Fibroblast of peridontal ligament (primary cell): ENCODE results near the gene NPBWR2.

Experiments
- DNase-seq: peaks from one replicate; pipeline ENCODE4 v3.0.0-alpha.2; 2010; ENCODE audit errors: extremely low read depth

NPBWR2 gene

GRCh38 chr20:64072498-64073063, 34.8 kb downstream of the NPBWR2 start:
- DNase-seq = no peak

- no peak for DNase-seq
Observed at GRCh38 chr20:64071341-64072332, 35.7 kb downstream of the NPBWR2 start.

DNA sequence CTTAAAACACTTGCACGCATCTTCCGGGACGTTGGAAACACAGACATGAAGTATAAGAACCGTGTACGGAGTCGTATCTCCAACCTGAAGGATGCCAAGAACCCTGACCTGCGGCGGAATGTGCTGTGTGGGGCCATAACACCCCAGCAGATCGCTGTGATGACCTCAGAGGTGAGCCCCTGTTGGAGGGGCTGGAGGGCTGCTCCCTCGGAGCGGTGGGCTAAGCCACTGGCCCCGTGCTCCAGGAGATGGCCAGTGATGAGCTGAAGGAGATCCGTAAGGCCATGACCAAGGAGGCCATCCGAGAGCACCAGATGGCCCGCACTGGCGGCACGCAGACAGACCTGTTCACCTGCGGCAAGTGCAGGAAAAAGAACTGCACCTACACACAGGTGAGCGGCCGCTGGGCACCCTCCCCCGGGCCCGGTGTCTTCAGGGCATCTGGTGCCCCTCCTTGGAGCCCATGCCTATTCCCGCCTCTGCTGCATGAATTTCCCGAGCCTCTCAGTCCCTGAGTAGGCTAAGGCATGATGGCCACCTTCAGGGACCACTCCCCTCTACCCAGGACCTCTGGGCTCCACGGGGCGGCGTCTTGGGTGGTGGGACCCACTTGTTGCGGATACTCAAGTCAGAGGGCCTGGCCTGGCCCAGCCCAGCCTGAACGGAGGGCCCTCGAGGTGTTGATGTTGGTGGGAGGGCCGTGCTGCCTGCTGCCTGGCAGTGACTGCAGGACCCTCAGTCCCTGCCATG, 36.9 kb downstream of the NPBWR2 start:
- DNase-seq = no peak

- DNase-seq = no peak
Observed at GRCh38 chr20:64069614-64070243, 37.6 kb downstream of the NPBWR2 start.

GRCh38 chr20:64069209-64069613, 38.2 kb downstream of the NPBWR2 start:
- no peak for DNase-seq

GRCh38 chr20:64068386-64069208, 38.8 kb downstream of the NPBWR2 start:
- DNase-seq = no peak

DNA sequence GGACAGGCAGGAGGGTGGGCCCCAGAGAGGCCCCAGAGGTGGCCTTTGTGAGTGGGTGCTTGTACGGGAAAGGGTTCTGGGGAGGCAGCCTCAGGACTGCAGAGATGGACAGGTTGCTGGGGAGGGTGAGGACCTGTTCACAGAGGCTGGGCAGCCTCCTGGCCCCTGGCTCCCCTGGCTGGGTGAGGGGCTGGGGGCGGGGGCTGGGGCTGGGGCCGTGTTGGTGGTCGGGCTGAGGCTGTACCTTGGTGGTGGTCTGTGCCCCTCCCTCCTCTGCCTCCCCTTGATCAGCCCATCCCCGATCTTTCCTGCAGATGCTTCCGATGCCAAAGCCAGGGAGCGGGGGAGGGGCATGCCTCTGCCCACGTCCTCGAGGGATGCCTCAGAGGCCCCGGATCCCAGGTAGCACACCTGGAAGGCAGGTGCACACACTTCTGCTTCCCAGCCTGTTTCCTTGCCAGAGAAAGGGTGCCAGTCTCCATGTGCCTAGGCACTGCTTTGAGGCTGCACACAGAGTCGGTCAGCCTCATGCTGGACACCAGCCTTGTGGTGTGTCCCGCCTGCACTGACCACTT, 39.5 kb downstream of the NPBWR2 start:
- DNase-seq = no peak

DNA sequence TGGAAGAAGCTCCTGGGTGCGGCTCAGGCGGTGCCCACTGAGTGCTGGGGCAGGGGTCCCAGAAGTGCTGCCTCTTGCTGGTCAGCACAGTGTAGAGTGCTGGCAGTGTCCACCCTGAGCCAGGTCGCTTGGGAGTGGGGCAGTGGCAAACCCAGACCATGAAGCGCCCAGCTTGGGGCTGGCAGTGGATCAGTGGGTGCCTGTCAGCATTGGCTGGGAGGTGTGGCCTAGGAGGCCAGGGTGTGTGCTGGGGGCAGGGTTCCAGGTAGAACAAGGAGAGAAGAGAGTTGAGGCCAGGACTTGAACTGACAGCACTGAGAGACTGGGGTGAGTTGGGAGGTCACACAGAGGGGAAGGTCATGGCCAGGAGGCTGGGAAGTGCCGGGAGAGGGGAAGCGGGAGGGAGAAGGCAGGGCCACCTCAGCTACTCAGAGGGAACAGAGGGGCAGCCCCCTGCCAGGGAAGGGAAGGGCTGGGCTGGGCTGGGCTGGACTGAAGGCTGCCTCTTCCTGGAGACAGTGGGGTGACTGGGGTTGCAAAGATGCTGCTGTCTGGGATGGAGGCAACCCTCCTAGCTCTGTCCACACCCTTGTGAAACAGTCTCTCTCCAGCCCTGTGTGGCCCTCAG, 40.2 kb downstream of the NPBWR2 start:
- no peak for DNase-seq

GRCh38 chr20:64065974-64066343, 41.4 kb downstream of the NPBWR2 start:
- peak; percentile 66 for DNase-seq

GRCh38 chr20:64065062-64065973, 42.0 kb downstream of the NPBWR2 start:
- DNase-seq = no peak

DNA sequence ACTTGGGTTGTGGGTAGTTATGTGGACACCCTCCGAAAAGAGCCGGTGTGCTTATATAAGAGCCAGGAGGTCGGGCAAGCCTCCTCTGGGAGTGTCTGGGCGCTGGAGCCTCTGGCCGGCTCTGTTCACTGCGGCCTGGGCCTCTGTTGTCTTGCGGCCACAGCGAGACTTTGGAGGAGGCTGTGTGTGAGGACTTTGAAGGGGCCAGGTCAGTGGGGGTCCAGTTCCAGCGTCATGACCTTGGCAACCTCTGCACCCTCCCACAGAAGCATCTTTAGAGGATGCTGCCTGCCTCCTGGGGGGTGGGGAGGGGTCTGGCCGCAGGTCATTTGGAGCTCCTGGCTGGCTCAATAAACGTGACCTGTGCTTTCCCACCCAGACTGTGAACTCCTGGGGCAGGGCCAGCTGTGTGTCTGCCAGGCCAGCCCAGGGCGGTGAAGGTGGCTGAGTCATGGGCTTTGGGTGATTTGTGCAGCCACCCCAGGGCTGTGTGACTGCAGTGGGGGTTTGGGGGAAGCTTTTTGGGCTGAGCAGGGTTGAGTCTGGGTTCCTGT, 43.1 kb downstream of the NPBWR2 start:
- DNase-seq = peak; percentile 37

DNA sequence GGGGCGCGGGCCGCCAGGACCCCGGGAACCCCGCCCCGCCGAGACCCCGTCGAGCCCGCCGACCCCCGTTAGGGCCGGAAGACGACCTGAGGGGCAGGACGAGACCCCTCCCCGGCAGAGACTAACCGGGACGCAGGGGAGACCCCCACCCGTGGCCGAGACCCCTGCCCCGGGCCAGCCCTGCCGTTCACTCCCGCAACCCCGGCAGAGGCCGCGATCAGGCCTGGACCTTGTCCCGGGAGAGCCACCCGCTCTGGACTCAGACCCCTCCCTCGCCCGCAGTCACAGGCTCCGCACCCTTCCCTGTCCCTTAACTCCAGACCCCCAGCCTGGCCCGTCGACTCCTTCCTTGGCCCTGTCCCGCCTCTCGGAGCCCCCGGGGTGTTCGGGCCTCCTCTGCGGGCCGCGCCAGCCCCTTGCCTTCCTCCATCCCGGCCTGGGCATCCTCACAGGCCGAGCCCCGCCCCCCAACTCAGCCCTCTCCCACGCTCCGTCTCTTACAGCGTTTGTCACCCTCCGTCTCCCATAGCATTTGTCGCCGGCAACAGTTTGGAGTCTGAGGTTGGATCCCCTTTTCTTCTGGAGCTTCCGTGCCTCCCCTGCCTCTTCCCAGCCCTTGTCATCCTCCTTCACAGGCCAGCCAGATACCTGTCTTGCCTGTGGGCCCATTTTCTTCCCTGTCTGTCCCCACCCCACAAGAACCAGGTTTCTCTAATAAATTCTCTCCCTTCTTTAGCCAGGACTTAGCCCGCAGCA, 43.8 kb downstream of the NPBWR2 start:
- DNase-seq = peak; percentile 5

GRCh38 chr20:64062596-64063388, 44.6 kb downstream of the NPBWR2 start, which contains the start of gene TCEA2:
TSS of gene TCEA2 (plus strand) at chr20:64063198. CDS start at chr20:64063313, 115 bp downstream.
- peak; percentile 94 for DNase-seq

DNA sequence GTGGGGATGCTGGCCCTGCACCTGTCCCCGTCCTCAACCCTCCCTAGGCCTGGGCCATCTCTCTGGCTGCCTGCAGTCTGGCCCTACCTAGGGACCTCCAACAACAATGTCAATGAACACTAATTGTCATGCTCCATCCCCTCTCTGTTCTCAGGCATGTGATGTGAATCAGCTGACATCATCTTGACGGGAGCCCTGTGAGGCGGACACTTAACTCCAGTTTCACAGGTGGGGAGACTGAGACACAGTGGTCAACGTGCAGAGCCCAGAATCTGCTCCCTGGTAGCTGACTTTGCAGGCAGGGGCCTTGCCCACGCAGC, 45.1 kb downstream of the NPBWR2 start:
- no peak for DNase-seq

DNA sequence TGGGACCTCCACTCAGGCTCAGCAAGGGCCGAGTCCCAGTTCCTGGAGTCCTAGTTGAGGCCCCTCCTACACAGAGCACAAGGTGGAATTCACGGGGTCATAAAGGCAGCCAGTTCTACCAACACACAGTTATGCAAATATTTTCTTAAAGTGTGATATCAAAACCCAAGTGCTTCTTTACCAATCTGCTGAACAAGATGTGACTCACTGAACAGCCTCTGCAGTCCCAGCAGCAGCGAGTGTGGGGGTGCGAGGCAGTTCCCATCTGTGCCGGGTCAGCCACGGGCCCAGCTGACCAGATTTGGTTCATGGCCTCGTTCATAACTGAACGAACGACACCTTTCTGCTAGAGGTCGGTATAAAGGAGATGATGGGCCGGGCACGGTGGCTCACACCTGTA, 48.8 kb downstream of the NPBWR2 start:
- DNase-seq = no peak

DNA sequence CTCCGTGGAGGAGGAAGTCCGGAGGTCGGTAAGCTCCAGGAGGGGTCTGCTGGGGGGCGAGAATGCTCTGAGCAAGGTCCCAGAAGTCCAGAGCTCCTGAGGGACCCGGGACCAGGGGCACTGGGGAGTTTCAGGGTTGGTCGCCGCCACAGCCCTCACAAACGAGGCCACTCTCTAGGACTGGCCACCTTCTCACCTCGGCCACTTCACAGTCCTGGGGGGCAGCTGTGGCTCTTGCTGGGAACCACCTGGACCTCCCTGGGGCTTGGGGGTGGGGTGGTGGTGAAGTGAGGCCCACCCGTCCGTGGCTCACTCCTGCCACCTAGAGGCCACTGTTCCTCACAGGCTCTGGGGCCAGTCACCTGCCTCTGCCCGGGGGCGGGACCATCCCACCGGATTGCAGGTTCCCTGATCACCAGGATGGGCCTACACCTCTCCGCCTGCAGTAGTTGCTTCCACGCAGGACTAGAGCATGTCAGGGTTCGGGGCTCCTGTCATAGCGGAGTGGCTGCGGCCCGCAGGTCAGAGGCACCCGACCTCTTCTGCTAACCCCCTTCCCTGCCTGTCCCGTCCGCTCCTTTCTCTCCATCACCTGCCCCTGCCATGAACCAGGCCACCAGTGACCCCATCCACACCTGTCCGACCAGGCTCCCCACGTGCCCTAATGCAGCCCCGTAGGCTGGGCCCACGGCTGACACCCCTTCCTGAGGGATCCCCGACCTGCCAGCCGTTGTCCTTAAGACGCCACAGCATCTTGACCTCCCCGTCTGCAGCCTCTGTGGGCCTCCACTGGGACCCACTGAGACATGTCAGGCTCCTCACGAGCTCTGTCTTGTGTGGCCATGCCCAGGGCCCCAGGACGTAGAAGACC, 49.5 kb downstream of the NPBWR2 start:
- DNase-seq = peak; percentile 36
